H9 (cell line): ENCODE results near the gene PPP5C. TPM values are rescaled to one million over a fixed set of nuclear protein-coding genes. Genes with fewer than 3 reads are reported as not detected.
A peak's percentile ranks its signal among the peaks of the same experiment; 100 is the strongest.

Experiments used
- DNase-seq: peaks from one replicate; pipeline ENCODE4 v3.0.0-alpha.2; 2017
- H2AFZ ChIP-seq: one replicate; pipeline ENCODE4 v1.6.1; 2013; ENCODE audit warnings: mild to moderate bottlenecking, low read length, control low read depth, moderate library complexity
- H2AK5ac ChIP-seq: 2 replicates; pipeline ENCODE4 v1.6.1; 2013; ENCODE audit warnings: low read length, control low read depth, mixed read lengths; ENCODE audit not compliant: insufficient read length
- H2BK120ac ChIP-seq: one replicate; pipeline ENCODE4 v1.6.1; 2013; ENCODE audit warnings: low read depth, mild to moderate bottlenecking, low read length, control low read depth, inconsistent platforms; ENCODE audit not compliant: poor library complexity, severe bottlenecking
- H2BK12ac ChIP-seq: 2 replicates; pipeline ENCODE4 v1.6.1; 2013; ENCODE audit warnings: low read length, control low read depth, mixed read lengths, low read depth; ENCODE audit not compliant: insufficient read length
- H2BK15ac ChIP-seq: 2 replicates; pipeline ENCODE4 v1.6.1; 2013; ENCODE audit warnings: low read depth, low read length, control low read depth
- H2BK20ac ChIP-seq: one replicate; pipeline ENCODE4 v1.6.1; 2013; ENCODE audit warnings: low read depth, mild to moderate bottlenecking, low read length, control low read depth, inconsistent platforms; ENCODE audit not compliant: poor library complexity, severe bottlenecking
- H2BK5ac ChIP-seq: 2 replicates; pipeline ENCODE4 v1.6.1; 2013; ENCODE audit warnings: low read length, control low read depth, mixed read lengths; ENCODE audit not compliant: insufficient read length
- H3K14ac ChIP-seq: 2 replicates; pipeline ENCODE4 v1.6.1; 2013; ENCODE audit warnings: low read length, control low read depth; ENCODE audit not compliant: insufficient read depth
- H3K18ac ChIP-seq: 2 replicates; pipeline ENCODE4 v1.6.1; 2013; ENCODE audit warnings: low read depth, mild to moderate bottlenecking, mixed read lengths, low read length, control low read depth; ENCODE audit not compliant: insufficient read length
- H3K23ac ChIP-seq: 2 replicates; pipeline ENCODE4 v1.6.1; 2013; ENCODE audit warnings: low read length, control low read depth, mixed read lengths, low read depth; ENCODE audit not compliant: insufficient read length
- H3K23me2 ChIP-seq: 2 replicates; pipeline ENCODE4 v1.6.1; 2013; ENCODE audit warnings: low read depth, mild to moderate bottlenecking, mixed read lengths, low read length, control low read depth; ENCODE audit not compliant: insufficient read length, poor library complexity, severe bottlenecking
- H3K27ac ChIP-seq: 2 replicates; pipeline ENCODE4 v1.5.1; 2013; ENCODE audit warnings: low read length, control low read depth, mixed read lengths, low read depth; ENCODE audit not compliant: insufficient read length
- H3K27me3 ChIP-seq: 2 replicates; pipeline ENCODE4 v1.6.1; 2013; ENCODE audit warnings: low read length, control low read depth, inconsistent platforms; ENCODE audit not compliant: insufficient read depth
- H3K4ac ChIP-seq: 2 replicates; pipeline ENCODE4 v1.6.1; 2013; ENCODE audit warnings: low read depth, mild to moderate bottlenecking, control low read depth, inconsistent platforms, low read length, moderate library complexity
- H3K4me1 ChIP-seq: 2 replicates; pipeline ENCODE4 v1.6.1; 2013; ENCODE audit warnings: low read length, control low read depth, inconsistent platforms; ENCODE audit not compliant: insufficient read depth
- H3K4me2 ChIP-seq: 2 replicates; pipeline ENCODE4 v1.6.1; 2013; ENCODE audit warnings: low read length, control low read depth, mixed read lengths; ENCODE audit not compliant: insufficient read length, insufficient read depth
- H3K56ac ChIP-seq: 2 replicates; pipeline ENCODE4 v1.6.1; 2013; ENCODE audit warnings: low read depth, mild to moderate bottlenecking, mixed read lengths, low read length, control low read depth; ENCODE audit not compliant: insufficient read length
- H3K79me1 ChIP-seq: 2 replicates; pipeline ENCODE4 v1.6.1; 2013; ENCODE audit warnings: low read depth, mild to moderate bottlenecking, moderate library complexity, low read length, control low read depth, inconsistent platforms; ENCODE audit not compliant: insufficient read depth, poor library complexity, severe bottlenecking
- H3K79me2 ChIP-seq: 2 replicates; pipeline ENCODE4 v1.6.1; 2013; ENCODE audit warnings: low read length, control low read depth, inconsistent platforms; ENCODE audit not compliant: insufficient read depth
- H3K9ac ChIP-seq: 2 replicates; pipeline ENCODE4 v1.6.1; 2013; ENCODE audit warnings: low read length, control low read depth, mixed read lengths; ENCODE audit not compliant: insufficient read length; ENCODE audit errors: extremely low read depth
- H3K9me3 ChIP-seq: one replicate; pipeline ENCODE4 v1.6.1; 2013; ENCODE audit warnings: low read depth, low read length, inconsistent platforms; ENCODE audit not compliant: control insufficient read depth
- H3T11ph ChIP-seq: one replicate; pipeline ENCODE4 v1.6.1; 2013; ENCODE audit warnings: mild to moderate bottlenecking, low read length, control low read depth, inconsistent platforms
- H4K20me1 ChIP-seq: one replicate; pipeline ENCODE4 v1.6.1; 2013; ENCODE audit not compliant: control insufficient read depth, insufficient read length, insufficient read depth
- H4K5ac ChIP-seq: 2 replicates; pipeline ENCODE4 v1.6.1; 2013; ENCODE audit warnings: low read depth, mild to moderate bottlenecking, mixed read lengths, low read length, control low read depth; ENCODE audit not compliant: insufficient read length
- H4K8ac ChIP-seq: replicated peaks from 2 replicates; pipeline ENCODE4 v1.6.1; 2013; ENCODE audit warnings: low read length, control low read depth, mixed read lengths, low read depth; ENCODE audit not compliant: insufficient read length
- H4K91ac ChIP-seq: 2 replicates; pipeline ENCODE4 v1.6.1; 2013; ENCODE audit warnings: low read depth, mild to moderate bottlenecking, moderate library complexity, mixed read lengths, low read length, control low read depth; ENCODE audit not compliant: insufficient read length
- H3K27ac Mint-ChIP-seq, 3 experiments: 2 replicates in 2 of 3; 3 replicates in 1 of 3; pipeline ENCODE4 v1.8.0; 2020 to 2021; ENCODE audit warnings: mixed read lengths in 3 of 3, mild to moderate bottlenecking in 1 of 3, moderate library complexity in 1 of 3
- H3K27me3 Mint-ChIP-seq: 2 replicates; pipeline ENCODE4 v1.8.0; 2021; ENCODE audit warnings: low read depth, mild to moderate bottlenecking, moderate library complexity, mixed read lengths
- H3K36me3 Mint-ChIP-seq, 3 experiments: 2 replicates in 2 of 3; 3 replicates in 1 of 3; pipeline ENCODE4 v1.8.0; 2020 to 2021; ENCODE audit warnings: low read depth in 3 of 3, mixed read lengths in 3 of 3; ENCODE audit not compliant: insufficient read depth in 1 of 3
- H3K4me1 Mint-ChIP-seq, 2 experiments: 2 replicates each; pipeline ENCODE4 v1.8.0; 2020; ENCODE audit warnings: mixed read lengths in 2 of 2
- H3K4me3 Mint-ChIP-seq, 2 experiments: 2 replicates in 1 of 2; 3 replicates in 1 of 2; pipeline ENCODE4 v1.8.0; 2020 to 2021; ENCODE audit warnings: mild to moderate bottlenecking in 2 of 2, mixed read lengths in 2 of 2, moderate library complexity in 1 of 2
- H3K9me3 Mint-ChIP-seq, 2 experiments: 2 replicates in 1 of 2; 3 replicates in 1 of 2; pipeline ENCODE4 v1.8.0; 2020; ENCODE audit warnings: mild to moderate bottlenecking in 2 of 2, mixed read lengths in 2 of 2, moderate library complexity in 1 of 2
- WGBS: extraction: QIAGEN DNeasy Blood & Tissue Kit; methylation state at CpG from one replicate; pipeline ENCODE4 v1.1.7; 2013; ENCODE audit warnings: missing lambda C conversion rate, low lambda C conversion rate, mixed read lengths; ENCODE audit not compliant: insufficient read length; ENCODE audit errors: extremely low coverage; 5-methylcytosine and 5-hydroxymethylcytosine counted together
- total RNA-seq: library from RNA; stranded (reverse); gene quantifications from 2 replicates; pipeline ENCODE4 v1.2.1, GENCODE V29; 2021
- TF ChIP-seq, protein P1 (sequence below): fragments of 200-600 bp; sonication (generic); conservative IDR thresholded peaks from 3 replicates; pipeline ENCODE4 v1.8.0; 2021; ENCODE audit warnings: antibody characterized with exemption, mild to moderate bottlenecking

The PPP5C gene
- total RNA-seq, 1 experiment from 2014 or later: 108 TPM

GRCh38 chr19:46299004-46299509, 47.8 kb upstream of the PPP5C start:
- DNase-seq: no peak
- H2BK12ac ChIP-seq: no peak overlapping the region
- no CpG with 5 or more reads among the region's 11 CpGs for WGBS
- H3K56ac ChIP-seq: no peak overlapping the region
- H2AFZ ChIP-seq: no peak overlapping the region
- H3K4me1 ChIP-seq: peaks cover 2% of the 10 kb centered on the region; the same call in 1 of the 2 replicates
- H3K18ac ChIP-seq: no peak overlapping the region
- no peak overlapping the region for H2BK15ac ChIP-seq
- no peaks in the 10 kb centered on the region for H3K9me3 ChIP-seq
- no peak overlapping the region for H3K9ac ChIP-seq
- TF ChIP-seq, protein P1, sequence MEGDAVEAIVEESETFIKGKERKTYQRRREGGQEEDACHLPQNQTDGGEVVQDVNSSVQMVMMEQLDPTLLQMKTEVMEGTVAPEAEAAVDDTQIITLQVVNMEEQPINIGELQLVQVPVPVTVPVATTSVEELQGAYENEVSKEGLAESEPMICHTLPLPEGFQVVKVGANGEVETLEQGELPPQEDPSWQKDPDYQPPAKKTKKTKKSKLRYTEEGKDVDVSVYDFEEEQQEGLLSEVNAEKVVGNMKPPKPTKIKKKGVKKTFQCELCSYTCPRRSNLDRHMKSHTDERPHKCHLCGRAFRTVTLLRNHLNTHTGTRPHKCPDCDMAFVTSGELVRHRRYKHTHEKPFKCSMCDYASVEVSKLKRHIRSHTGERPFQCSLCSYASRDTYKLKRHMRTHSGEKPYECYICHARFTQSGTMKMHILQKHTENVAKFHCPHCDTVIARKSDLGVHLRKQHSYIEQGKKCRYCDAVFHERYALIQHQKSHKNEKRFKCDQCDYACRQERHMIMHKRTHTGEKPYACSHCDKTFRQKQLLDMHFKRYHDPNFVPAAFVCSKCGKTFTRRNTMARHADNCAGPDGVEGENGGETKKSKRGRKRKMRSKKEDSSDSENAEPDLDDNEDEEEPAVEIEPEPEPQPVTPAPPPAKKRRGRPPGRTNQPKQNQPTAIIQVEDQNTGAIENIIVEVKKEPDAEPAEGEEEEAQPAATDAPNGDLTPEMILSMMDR: no peak
- Mint-ChIP-seq H3K27ac (peak overlapping the region in 1 of 3 experiments; percentile 52; a peak in 1 of 7 replicates), H3K36me3 (peaks cover 0 to 7% (median 2%) of the 10 kb centered on the region in 3 experiments; a peak in 3 of 7 replicates), H3K9me3 (peaks cover 0 to 3% of the 10 kb centered on the region in 2 experiments; a peak in 3 of 5 replicates), H3K4me3 (peak overlapping the region; percentile 21 to 56; a peak in 2 of 5 replicates), H3K27me3 (peaks cover 13% of the 10 kb centered on the region), H3K4me1 (peaks cover 36 to 45% of the 10 kb centered on the region in 2 experiments)
- no peak overlapping the region for H3K4me2 ChIP-seq
- no peak overlapping the region for H2BK5ac ChIP-seq
- no peaks in the 10 kb centered on the region for H3K27me3 ChIP-seq
- H3K27ac ChIP-seq: no peak overlapping the region
- H3T11ph ChIP-seq: no peak overlapping the region
- H2AK5ac ChIP-seq: no peak overlapping the region
- no peak overlapping the region for H3K14ac ChIP-seq
- H3K79me2 ChIP-seq: no peaks in the 10 kb centered on the region
- H3K79me1 ChIP-seq: no peaks in the 10 kb centered on the region
- H2BK20ac ChIP-seq: no peak overlapping the region
- H4K8ac ChIP-seq: no peak overlapping the region
- H4K20me1 ChIP-seq: no peaks in the 10 kb centered on the region
- H3K23ac ChIP-seq: no peak overlapping the region
- no peak overlapping the region for H4K91ac ChIP-seq
- no peak overlapping the region for H2BK120ac ChIP-seq
- peaks cover 13% of the 10 kb centered on the region for H3K23me2 ChIP-seq
- no peak overlapping the region for H4K5ac ChIP-seq
- H3K4ac ChIP-seq: no peak overlapping the region
